H1 (cell line): ENCODE results near the gene TLL2. TPM values are rescaled to one million over a fixed set of nuclear protein-coding genes. Genes with fewer than 3 reads are reported as not detected.

ENCODE experiments used
- CTCF ChIA-PET: fragments of 300-600 bp; sonication (Branson Sonifier 250); formaldehyde crosslinking; loops from one replicate; lab custom pipeline; 2021; ENCODE audit not compliant: partially characterized antibody; lab: Charles Lee
- POLR2A ChIA-PET: fragments of 300-600 bp; sonication (Branson Sonifier 250); formaldehyde crosslinking; loops from one replicate; lab custom pipeline; 2021; ENCODE audit warnings: inconsistent platforms; ENCODE audit not compliant: partially characterized antibody; lab: Charles Lee
- DNase-seq, 2 experiments: peaks; one replicate each; pipeline versions ENCODE4 v3.0.0 to v3.0.0-alpha.2; 2010 to 2022; ENCODE audit warnings: low spot score in 2 of 2, low read depth in 1 of 2, mixed read lengths in 1 of 2
- FAIRE-seq: peaks from 2 replicates; lab custom pipeline; 2011; peaks lifted over from hg19 to GRCh38; lab: Jason Lieb, UNC
- H2AFZ ChIP-seq: 2 replicates; pipeline ENCODE4 v1.8.1; 2012; ENCODE audit warnings: low read length, inconsistent platforms
- H2AK5ac ChIP-seq: 2 replicates; pipeline ENCODE4 v1.6.1; 2013; ENCODE audit warnings: low read depth, low read length
- H2BK120ac ChIP-seq: replicated peaks from 2 replicates; pipeline ENCODE3; 2013; ENCODE audit warnings: low read depth, low read length, inconsistent platforms
- H2BK12ac ChIP-seq: 2 replicates; pipeline ENCODE4 v1.6.1; 2013; ENCODE audit warnings: low read depth, low read length
- H2BK15ac ChIP-seq: 2 replicates; pipeline ENCODE4 v1.6.1; 2013; ENCODE audit warnings: low read length
- H2BK20ac ChIP-seq: 2 replicates; pipeline ENCODE4 v1.6.1; 2013; ENCODE audit warnings: low read length
- H2BK5ac ChIP-seq: 2 replicates; pipeline ENCODE4 v1.6.1; 2013; ENCODE audit warnings: low read depth, low read length
- H3K14ac ChIP-seq: 2 replicates; pipeline ENCODE4 v1.6.1; 2013; ENCODE audit warnings: inconsistent platforms; ENCODE audit not compliant: insufficient read length
- H3K18ac ChIP-seq: 2 replicates; pipeline ENCODE4 v1.6.1; 2013; ENCODE audit warnings: low read length; ENCODE audit errors: extremely low read depth
- H3K23ac ChIP-seq: 2 replicates; pipeline ENCODE4 v1.6.1; 2013; ENCODE audit warnings: inconsistent platforms; ENCODE audit not compliant: insufficient read length
- H3K23me2 ChIP-seq: 2 replicates; pipeline ENCODE4 v1.6.1; 2013; ENCODE audit warnings: low read depth, low read length
- H3K27ac ChIP-seq: 2 replicates; pipeline ENCODE4 v1.6.1; 2011; ENCODE audit warnings: low read depth, low read length, inconsistent platforms
- H3K27me3 ChIP-seq, 4 experiments: replicated peaks in 1 of 4; 1 replicate in 1 of 4; 2 replicates in 3 of 4; pipeline versions ENCODE4 v1.6.1 to v1.8.1; 2011 to 2013; ENCODE audit warnings: low read length in 3 of 4, mild to moderate bottlenecking in 3 of 4, inconsistent platforms in 2 of 4, mixed read lengths in 2 of 4, moderate library complexity in 1 of 4; ENCODE audit not compliant: control insufficient read depth in 3 of 4, insufficient read depth in 3 of 4; ENCODE audit errors: extremely low read depth in 1 of 4
- H3K36me3 ChIP-seq, 4 experiments: 2 replicates each; pipeline versions ENCODE4 v1.6.1 to v1.8.1; 2011 to 2013; ENCODE audit warnings: mild to moderate bottlenecking in 4 of 4, low read length in 3 of 4, moderate library complexity in 2 of 4, control low read depth in 1 of 4, inconsistent platforms in 1 of 4; ENCODE audit not compliant: insufficient read depth in 4 of 4, control insufficient read depth in 2 of 4
- H3K4ac ChIP-seq: replicated peaks from 2 replicates; pipeline ENCODE3; 2013; ENCODE audit warnings: low read length, low read depth, mixed read lengths, inconsistent platforms; ENCODE audit not compliant: insufficient read length
- H3K4me1 ChIP-seq, 4 experiments: replicated peaks in 1 of 4; 1 replicate in 1 of 4; 2 replicates in 3 of 4; pipeline versions ENCODE4 v1.6.1 to v1.8.1; 2011 to 2013; ENCODE audit warnings: low read length in 3 of 4, inconsistent platforms in 2 of 4, mixed read lengths in 1 of 4; ENCODE audit not compliant: insufficient read depth in 4 of 4, control insufficient read depth in 3 of 4
- H3K4me2 ChIP-seq, 2 experiments: 2 replicates each; pipeline versions ENCODE4 v1.6.1 to v1.8.1; 2011 to 2013; ENCODE audit warnings: low read depth in 2 of 2, low read length in 2 of 2, control low read depth in 1 of 2, inconsistent platforms in 1 of 2, mild to moderate bottlenecking in 1 of 2; ENCODE audit not compliant: insufficient read depth in 1 of 2
- H3K4me3 ChIP-seq, 4 experiments: fragments of 200-600, 300-600 bp in 1 of 4; sonication (generic), shearing (Covaris generic), sonication (Bioruptor Twin) in 1 of 4; 2 replicates each; pipeline versions ENCODE4 v1.5.1 to v1.8.1; 2011 to 2016; ENCODE audit warnings: low read length in 4 of 4, low read depth in 3 of 4, control low read depth in 2 of 4, inconsistent platforms in 2 of 4, mild to moderate bottlenecking in 2 of 4, mixed read lengths in 1 of 4, moderate library complexity in 1 of 4; ENCODE audit not compliant: insufficient read depth in 2 of 4; ENCODE audit errors: extremely low read depth in 1 of 4
- H3K56ac ChIP-seq: replicated peaks from 2 replicates; pipeline ENCODE3; 2013; ENCODE audit warnings: low read depth, mild to moderate bottlenecking, mixed read lengths, low read length, inconsistent platforms; ENCODE audit not compliant: insufficient read length
- H3K79me1 ChIP-seq: 2 replicates; pipeline ENCODE4 v1.6.1; 2013; ENCODE audit warnings: low read depth, low read length, control low read depth
- H3K79me2 ChIP-seq, 2 experiments: 2 replicates each; pipeline versions ENCODE4 v1.6.1 to v1.8.1; 2012 to 2013; ENCODE audit warnings: low read length in 2 of 2, mild to moderate bottlenecking in 2 of 2, inconsistent platforms in 1 of 2; ENCODE audit not compliant: insufficient read depth in 2 of 2, control insufficient read depth in 1 of 2
- H3K9ac ChIP-seq, 4 experiments: replicated peaks in 1 of 4; 1 replicate in 1 of 4; 2 replicates in 3 of 4; pipeline versions ENCODE4 v1.6.1 to v1.8.1; 2011 to 2013; ENCODE audit warnings: low read depth in 3 of 4, low read length in 3 of 4, control low read depth in 2 of 4, mild to moderate bottlenecking in 2 of 4, moderate library complexity in 2 of 4, inconsistent platforms in 1 of 4; ENCODE audit errors: extremely low read depth in 1 of 4
- H3K9me3 ChIP-seq, 2 experiments: 2 replicates each; pipeline versions ENCODE4 v1.6.1 to v1.8.1; 2012 to 2013; ENCODE audit warnings: mild to moderate bottlenecking in 2 of 2, moderate library complexity in 2 of 2, control low read depth in 1 of 2, inconsistent platforms in 1 of 2, low read depth in 1 of 2, low read length in 1 of 2, mixed read lengths in 1 of 2; ENCODE audit not compliant: insufficient read depth in 2 of 2
- H4K20me1 ChIP-seq, 2 experiments: replicated peaks in 1 of 2; 2 replicates each; pipeline versions ENCODE3 to v1.8.1; 2011 to 2013; ENCODE audit warnings: inconsistent platforms in 2 of 2, low read length in 2 of 2, mild to moderate bottlenecking in 1 of 2; ENCODE audit not compliant: insufficient read depth in 2 of 2, control insufficient read depth in 1 of 2
- H4K5ac ChIP-seq: 2 replicates; pipeline ENCODE4 v1.6.1; 2013; ENCODE audit warnings: low read length, low read depth, mixed read lengths, inconsistent platforms; ENCODE audit not compliant: insufficient read length
- H4K8ac ChIP-seq: 2 replicates; pipeline ENCODE4 v1.8.0; 2013; ENCODE audit warnings: mild to moderate bottlenecking, moderate library complexity, low read length, inconsistent platforms; ENCODE audit not compliant: insufficient read depth; ENCODE audit errors: extremely low read depth
- H4K91ac ChIP-seq: replicated peaks from 2 replicates; pipeline ENCODE3; 2013; ENCODE audit warnings: low read length, mixed read lengths, inconsistent platforms; ENCODE audit not compliant: insufficient read length
- CEBPB ChIP-seq: IDR thresholded peaks from 2 replicates; pipeline ENCODE4 v1.6.1; 2012; ENCODE audit warnings: low read depth, low read length
- FOSL1 ChIP-seq: IDR thresholded peaks from 2 replicates; pipeline ENCODE4 v1.6.1; 2011; ENCODE audit warnings: mild to moderate bottlenecking, low read depth, low read length, moderate library complexity; ENCODE audit not compliant: insufficient read depth
- WGBS, 2 experiments: shearing (Covaris generic) in 1 of 2; methylation state at CpG; one replicate each; pipeline versions ENCODE4 v1.1.6 to v1.1.7; 2013 to 2015; ENCODE audit warnings: low lambda C conversion rate in 2 of 2, mixed read lengths in 2 of 2, inconsistent platforms in 1 of 2, low coverage in 1 of 2, missing lambda C conversion rate in 1 of 2; ENCODE audit not compliant: insufficient replicate concordance in 2 of 2, insufficient coverage in 1 of 2, insufficient read length in 1 of 2; ENCODE audit errors: extremely low coverage in 1 of 2, missing lambda C conversion rate in 1 of 2; 5-methylcytosine and 5-hydroxymethylcytosine counted together
- polyA plus RNA-seq, 7 experiments: library from polyadenylated mRNA; depleted of rRNA in 3 of 7; stranded (reverse) in 5 of 7; unstranded in 2 of 7; fragments of >200 nt in 5 of 7; fragments of 200-250 nt in 2 of 7; gene quantifications; 1 replicate in 5 of 7; 2 replicates in 1 of 7; 4 replicates in 1 of 7; pipeline versions ENCODE4 v1.2.1 to v1.2.3, GENCODE V29; 2011 to 2013; ENCODE audit warnings: missing spikeins in 2 of 7, mixed read lengths in 2 of 7
- total RNA-seq: library from RNA; stranded (reverse); fragmentation: NEBNext Ultra II Directional; extraction: Animal tissue kit (Norgen Biotek cat#: 25700); gene quantifications from 2 replicates; pipeline ENCODE4 v1.2.1, GENCODE V29; 2021

The TLL2 gene
- total and polyA plus RNA-seq, 2 of the 8 experiments (the other 6 are each of a cell fraction or from before 2014, with no cell fraction given) = 2.4 to 3.2 TPM

DNA sequence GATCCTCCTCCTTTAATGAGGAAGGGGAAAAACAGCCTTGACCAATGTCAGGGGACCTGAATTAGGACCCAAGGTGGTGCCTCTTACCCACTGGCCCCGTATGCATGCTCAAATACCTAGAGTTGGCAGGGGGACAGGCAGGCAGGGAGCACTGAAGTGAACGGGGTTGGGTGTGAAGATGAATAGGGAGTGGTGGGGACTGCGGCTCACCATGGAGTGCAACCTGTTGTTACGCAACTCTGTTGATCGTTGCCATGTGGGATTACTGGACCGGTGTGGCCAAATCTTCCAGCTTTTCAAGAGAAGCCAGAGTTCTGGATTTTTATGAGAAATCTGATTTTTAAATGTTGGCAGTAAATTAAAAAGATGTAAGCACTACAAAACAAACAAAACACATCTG lies 48.1 kb downstream of the TLL2 start:
- Histone ChIP-seq H3K4me3 (no peak overlapping the region), H3K23me2 (no peaks in the 10 kb centered on the region), H3K4me1 (peaks cover 0 to 8% (median 4%) of the 10 kb centered on the region in 4 experiments; a peak in 3 of 7 replicates), H3K27me3 (no peaks in the 10 kb centered on the region), H2AK5ac (no peak overlapping the region), H4K20me1 (no peaks in the 10 kb centered on the region), H3K18ac (no peak overlapping the region), H3K79me1 (no peaks in the 10 kb centered on the region), H3K4ac (no peak overlapping the region), H4K8ac (no peak overlapping the region), H3K4me2 (no peak overlapping the region), H3K56ac (no peak overlapping the region), H2BK5ac (no peak overlapping the region), H2AFZ (no peak overlapping the region), H2BK15ac (no peak overlapping the region), H3K9me3 (peaks cover 0 to under 1% of the 10 kb centered on the region in 2 experiments; a peak in 2 of 4 replicates), H2BK20ac (no peak overlapping the region), H3K79me2 (no peaks in the 10 kb centered on the region), H3K9ac (no peak overlapping the region), H3K27ac (no peak overlapping the region), H2BK120ac (no peak overlapping the region), H4K91ac (no peak overlapping the region), H4K5ac (no peak overlapping the region), H3K14ac (no peak overlapping the region), H3K23ac (no peak overlapping the region), H3K36me3 (no peaks in the 10 kb centered on the region), H2BK12ac (no peak overlapping the region)
- ChIA-PET CTCF (interaction anchor here (1.0 to 9.1 kb wide), 9 partner anchors 9 to 236 kb away, joined by 3 to 102 read pairs (median 4); partner anchors contain the start of gene TLL2), POLR2A (interaction anchor here (1.3 kb wide), 1 partner anchor 15 kb away, joined by 3 read pairs; no protein-coding TSS in a partner anchor)
- FAIRE-seq = no peak
- 91% methylated on average over 6 of the region's 6 CpGs; no CpG with 5 or more reads in 1 of the 2 experiments for WGBS, 2 experiments
- no peak for DNase-seq
- TF ChIP-seq FOSL1 (no peak), CEBPB (peak; percentile 49; the same call in 1 of the 2 replicates)
